Right ventricle myocardium superior (tissue), 1 donor: ENCODE data around the gene MEAF6. TPM values are rescaled to one million over a fixed set of nuclear protein-coding genes. Genes with fewer than 3 reads are reported as not detected.
"Not testable (repeated sequence)": the region's sequence is repeated elsewhere in the genome, so short reads cannot be mapped to it uniquely, and the experiment has no call there.

ENCODE experiments used
- ATAC-seq: fragments of 200-7000 bp; cut with Tn5 transposase; one replicate; pipeline ENCODE4 v1.9.1; 2020; ENCODE audit warnings: mild to moderate bottlenecking; ENCODE audit not compliant: poor library complexity
- DNase-seq: peaks from one replicate; pipeline ENCODE4 v3.0.0-alpha.2; 2020
- intact Hi-C: fragments of 100-400 bp; cut with DNase I; formaldehyde crosslinking; loops from one replicate; pipeline ENCODE4 v1.11.2; 2022
- total RNA-seq: library from RNA; stranded (reverse); fragmentation: NEBNext Ultra II Directional; extraction: Animal tissue kit (Norgen Biotek cat#: 25700); gene quantifications from one replicate; pipeline ENCODE4 v1.2.1, GENCODE V29; 2021
- donor health status: DM: no; HTN: yes; CAD: no; lungs with severe emphysema.

The MEAF6 gene
- total RNA-seq, 1 donor from 2014 or later, result 34.6 TPM

DNA sequence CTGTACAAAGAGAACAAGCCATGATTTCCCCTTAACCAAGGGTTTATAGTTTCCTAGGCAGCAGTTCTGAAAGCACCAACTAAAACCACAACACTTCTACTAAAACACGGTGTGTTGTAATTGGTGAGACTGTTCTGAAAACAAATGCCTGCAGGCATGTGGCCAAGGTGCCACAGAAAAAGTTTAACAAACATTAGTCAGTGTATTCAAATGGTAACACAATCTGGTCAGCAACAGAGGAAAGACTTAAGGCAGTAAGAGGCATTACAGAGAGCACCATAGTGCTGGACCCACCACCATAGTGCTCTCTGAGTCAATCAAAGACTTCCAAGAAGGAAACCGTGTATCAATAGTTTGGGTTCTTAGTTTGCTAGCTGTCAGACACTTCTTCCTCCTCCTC is 22.8 kb upstream of the MEAF6 start:
- DNase-seq, result no peak
- no peak for ATAC-seq
- intact Hi-C loops, result no loop called here

DNA sequence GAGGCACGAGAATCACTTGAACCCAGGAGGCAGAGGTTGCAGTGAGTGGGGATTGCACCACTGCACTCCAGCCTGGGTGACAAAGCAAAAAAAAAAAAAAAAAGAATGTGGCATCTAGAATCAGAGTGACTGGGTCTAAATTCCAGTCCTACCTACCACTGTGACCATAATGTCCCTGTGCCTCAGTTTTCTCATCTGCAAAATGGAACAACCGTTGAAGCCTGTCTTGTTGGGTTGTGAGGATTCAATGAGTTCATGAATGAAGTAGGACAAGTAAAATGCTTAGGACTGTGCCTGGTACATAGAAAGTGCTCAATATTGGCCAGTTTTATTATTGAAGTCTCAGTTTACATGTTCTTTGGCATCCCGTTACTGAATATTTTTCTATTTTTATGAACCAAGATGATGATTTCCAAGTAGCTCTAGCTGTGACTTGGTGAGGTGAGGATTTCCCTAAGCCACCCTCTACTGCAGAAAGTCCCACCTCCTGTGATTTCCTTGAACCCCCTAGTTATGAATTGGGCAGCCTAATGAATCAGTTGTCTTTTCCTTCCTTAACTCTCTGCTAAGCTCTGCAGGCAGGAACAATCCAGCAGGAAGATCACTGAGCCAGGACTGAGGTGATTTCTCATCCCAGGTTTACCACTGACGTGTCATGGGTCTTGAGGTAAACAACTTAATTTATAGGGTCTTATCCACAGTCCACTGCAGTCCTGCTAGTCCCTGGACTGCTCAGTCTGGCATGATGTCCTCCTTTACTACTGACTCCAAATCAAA is 18.9 kb upstream of the MEAF6 start:
- no peak for DNase-seq
- ATAC-seq, result no peak
- intact Hi-C loops, result no loop called here

DNA sequence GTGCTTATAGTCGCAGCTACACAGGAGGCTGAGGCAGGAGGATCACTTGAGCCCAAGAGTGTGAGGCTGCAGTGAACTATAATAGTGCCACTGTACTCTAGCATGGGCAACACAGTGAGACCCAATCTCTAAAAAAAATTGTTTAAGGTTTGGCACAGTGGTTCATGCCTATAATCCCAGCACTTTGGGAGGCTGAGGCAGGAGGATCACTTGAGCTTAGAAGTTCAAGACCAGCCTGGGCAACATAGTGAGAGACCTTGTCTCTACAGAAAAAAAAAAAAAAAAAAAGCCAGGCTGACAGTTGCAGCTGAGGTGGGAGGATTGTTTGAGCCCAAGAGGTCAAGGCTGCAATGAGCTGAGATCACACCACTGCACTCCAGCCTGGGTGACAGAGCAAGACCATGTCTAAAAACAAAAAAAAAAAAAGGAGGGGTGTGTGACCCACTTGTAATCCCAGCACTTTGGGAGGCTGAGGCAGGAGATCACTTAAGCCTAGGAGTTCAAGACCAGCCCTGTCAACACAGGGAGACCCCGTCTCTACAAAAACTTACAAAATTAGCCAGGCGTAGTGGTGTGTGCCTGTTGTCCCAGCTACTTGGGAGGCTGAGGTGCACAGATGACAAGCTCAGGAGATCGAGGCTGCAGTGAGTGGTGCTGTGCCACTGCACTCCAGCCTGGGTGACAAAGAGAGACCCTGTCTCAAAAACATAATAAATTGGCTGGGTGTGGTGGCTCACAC is 18.0 kb upstream of the MEAF6 start:
- intact Hi-C loops, DNase-seq, ATAC-seq: not testable (repeated sequence)

GRCh38 chr1:37529888-37530287 is 15.3 kb upstream of the MEAF6 start:
- intact Hi-C loops, DNase-seq: not testable (repeated sequence)

DNA sequence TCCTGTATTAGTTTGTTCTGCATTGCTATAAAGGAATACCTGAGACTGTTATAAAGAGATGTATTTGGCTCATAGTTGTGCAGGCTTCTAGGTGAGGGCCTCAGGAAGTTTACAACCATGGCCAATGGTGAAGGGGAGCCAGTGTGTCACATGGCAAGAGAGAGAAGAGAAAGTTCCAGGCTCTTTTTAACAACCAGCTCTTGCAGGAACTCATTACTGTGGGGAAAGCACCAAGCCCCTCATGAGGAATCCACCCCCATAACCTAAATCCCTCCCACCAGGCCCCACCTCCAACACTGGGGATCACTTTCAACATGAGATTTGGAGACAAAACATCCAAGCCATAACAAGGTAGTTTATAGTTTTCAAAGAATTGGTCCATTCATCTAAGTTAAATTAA is 5.0 kb upstream of the MEAF6 start:
- intact Hi-C loops, result no loop called here
- DNase-seq (no peak), ATAC-seq (no peak)

More at GRCh38 chr1:37529888-37530287, 15.3 kb upstream of the MEAF6 start:
- not testable (repeated sequence) for ATAC-seq

DNA sequence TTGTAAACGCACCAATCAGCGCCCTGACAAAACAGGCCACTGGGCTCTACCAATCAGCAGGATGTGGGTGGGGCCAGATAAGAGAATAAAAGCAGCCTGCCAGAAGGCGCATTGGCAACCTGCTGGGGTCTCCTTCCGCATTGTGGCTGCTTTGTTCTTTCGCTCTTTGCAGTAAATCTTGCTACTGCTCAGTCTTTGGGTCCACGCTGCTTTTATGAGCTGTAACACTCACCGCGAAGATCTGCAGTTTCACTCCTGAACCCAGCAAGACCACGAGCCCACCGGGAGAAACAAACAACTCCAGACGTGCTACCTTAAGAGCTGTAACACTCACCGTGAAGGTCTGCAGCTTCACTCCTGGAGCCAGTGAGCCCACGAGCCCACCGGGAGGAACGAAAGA is 4.4 kb upstream of the MEAF6 start:
- intact Hi-C loops, ATAC-seq, DNase-seq: not testable (repeated sequence)

- DNase-seq, intact Hi-C loops, ATAC-seq: not testable (repeated sequence)
Observed at GRCh38 chr1:37518241-37518640, 3.7 kb upstream of the MEAF6 start.

- intact Hi-C loops, result no loop called here
- ATAC-seq, result no peak
- no peak for DNase-seq
Observed at GRCh38 chr1:37517569-37517968, 3.0 kb upstream of the MEAF6 start.

GRCh38 chr1:37515185-37516034 is 844 bp upstream of the MEAF6 start:
- intact Hi-C loops, result no loop called here
- ATAC-seq (no peak), DNase-seq (no peak)

GRCh38 chr1:37513795-37514349 is 694 bp downstream of the MEAF6 start:
- DNase-seq (peak; percentile 41), ATAC-seq (no peak)
- intact Hi-C loops, result no loop called here

DNA sequence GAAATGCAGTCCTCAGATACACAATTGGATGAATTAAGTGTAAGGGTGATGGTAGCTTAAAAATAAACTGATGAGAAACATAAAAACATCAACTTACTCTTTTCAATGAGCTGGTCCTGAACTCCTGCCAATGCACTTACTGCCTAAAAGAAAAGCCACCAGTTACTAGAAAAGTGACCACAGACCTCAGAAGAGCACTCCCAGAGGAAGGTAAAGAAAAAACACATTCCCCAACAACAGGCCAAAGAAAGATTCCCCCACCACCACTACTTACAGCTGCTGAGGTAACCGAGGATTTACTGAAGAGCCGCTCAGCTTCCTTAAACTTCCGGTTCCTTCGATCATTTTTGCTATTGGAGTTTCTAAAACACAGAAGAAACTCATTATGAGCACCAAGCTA is 5.4 kb downstream of the MEAF6 start:
- DNase-seq (no peak), ATAC-seq (no peak)
- intact Hi-C loops, result no loop called here

GRCh38 chr1:37506740-37507139 is 7.8 kb downstream of the MEAF6 start:
- ATAC-seq (no peak), DNase-seq (no peak)
- intact Hi-C loops, result no loop called here

- intact Hi-C loops, ATAC-seq, DNase-seq: not testable (repeated sequence)
Observed at GRCh38 chr1:37502791-37503190, 11.8 kb downstream of the MEAF6 start.

GRCh38 chr1:37502104-37502503 is 12.5 kb downstream of the MEAF6 start:
- intact Hi-C loops, result no loop called here
- DNase-seq (no peak), ATAC-seq (no peak)

- ATAC-seq (no peak), DNase-seq (no peak)
- intact Hi-C loops, result no loop called here
Observed at GRCh38 chr1:37501661-37502060, 12.9 kb downstream of the MEAF6 start.

DNA sequence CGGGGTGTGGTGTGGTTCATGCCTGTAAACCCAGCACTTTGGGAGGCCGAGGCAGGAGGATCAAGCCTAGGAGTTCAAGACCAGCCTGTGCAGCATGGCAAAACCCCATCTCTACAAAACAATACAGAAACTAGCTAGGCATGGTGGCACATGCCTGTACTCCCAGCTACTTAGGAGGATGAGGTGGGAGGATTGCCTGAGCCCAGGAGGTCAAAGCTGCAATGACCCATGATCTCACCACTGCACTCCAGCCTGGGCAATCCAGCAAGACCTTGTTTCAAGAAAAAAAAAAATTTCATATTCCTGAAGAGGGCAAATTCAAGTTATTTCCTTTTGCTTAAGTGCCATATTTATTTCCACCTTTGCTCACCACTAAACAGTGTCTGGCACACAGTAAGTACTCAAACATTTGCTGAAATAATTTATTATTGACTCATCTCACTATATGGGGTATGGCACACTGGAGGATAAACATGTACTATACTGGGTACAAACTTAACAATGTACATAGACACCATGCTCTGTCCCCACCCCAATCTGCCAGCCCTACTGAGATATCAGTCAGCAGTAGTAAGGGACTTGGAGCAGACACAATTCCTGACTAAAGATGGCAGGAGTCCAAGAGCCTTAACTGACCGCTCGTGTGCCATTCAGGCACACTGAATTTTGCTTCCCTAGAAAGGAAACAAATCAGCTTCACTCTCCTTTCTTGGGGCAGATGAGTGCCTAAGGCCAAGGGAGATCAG is 15.5 kb downstream of the MEAF6 start:
- ATAC-seq (peak; percentile 91), DNase-seq (no peak)
- intact Hi-C loops, result no loop called here

DNA sequence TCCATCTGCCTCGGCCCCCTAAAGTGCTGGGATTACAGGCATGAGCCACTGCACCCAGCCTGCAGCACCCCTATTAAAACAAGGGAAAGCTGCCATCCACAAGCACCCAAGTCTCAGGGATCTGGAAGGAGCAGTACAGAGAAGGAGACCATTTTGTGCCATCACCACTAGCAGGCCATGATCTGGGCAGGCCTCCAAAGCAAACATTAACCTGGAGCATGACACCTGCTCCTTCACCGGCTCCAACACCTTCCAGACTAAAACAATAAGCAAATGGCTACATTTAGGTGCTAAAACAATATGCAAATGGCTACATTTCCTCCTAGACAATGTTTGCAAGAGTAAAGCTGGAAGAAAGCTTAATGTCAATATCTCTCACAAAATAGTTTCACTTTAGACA is 16.7 kb downstream of the MEAF6 start:
- intact Hi-C loops, result no loop called here
- ATAC-seq, result no peak
- DNase-seq, result no peak

DNA sequence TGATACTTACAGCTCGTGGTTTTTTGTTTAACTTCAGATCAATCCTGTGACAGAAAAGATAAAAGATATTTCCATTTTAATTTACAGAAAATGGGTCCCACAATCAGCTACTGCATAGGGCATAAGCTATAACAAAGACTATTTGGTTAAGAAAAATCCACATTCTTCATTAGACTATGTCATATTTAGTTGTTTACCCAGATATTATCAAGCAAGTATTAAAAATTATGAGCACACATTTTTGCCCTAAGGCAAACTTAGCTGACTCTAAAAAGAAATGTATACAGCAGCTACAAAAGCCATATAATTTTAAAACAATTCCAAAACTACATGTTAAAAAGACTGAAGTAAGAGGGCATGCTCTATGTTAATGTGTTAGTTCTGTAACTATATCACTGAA is 18.7 kb downstream of the MEAF6 start:
- ATAC-seq (no peak), DNase-seq (no peak)
- intact Hi-C loops, result no loop called here
